ENCODE measurements around the gene VKORC1. TPM values are rescaled to one million over a fixed set of nuclear protein-coding genes. Genes with fewer than 3 reads are reported as not detected.

Gene VKORC1
- total and polyA plus RNA-seq, 4 donors: 29.9 to 519 (median 263) TPM

DNA sequence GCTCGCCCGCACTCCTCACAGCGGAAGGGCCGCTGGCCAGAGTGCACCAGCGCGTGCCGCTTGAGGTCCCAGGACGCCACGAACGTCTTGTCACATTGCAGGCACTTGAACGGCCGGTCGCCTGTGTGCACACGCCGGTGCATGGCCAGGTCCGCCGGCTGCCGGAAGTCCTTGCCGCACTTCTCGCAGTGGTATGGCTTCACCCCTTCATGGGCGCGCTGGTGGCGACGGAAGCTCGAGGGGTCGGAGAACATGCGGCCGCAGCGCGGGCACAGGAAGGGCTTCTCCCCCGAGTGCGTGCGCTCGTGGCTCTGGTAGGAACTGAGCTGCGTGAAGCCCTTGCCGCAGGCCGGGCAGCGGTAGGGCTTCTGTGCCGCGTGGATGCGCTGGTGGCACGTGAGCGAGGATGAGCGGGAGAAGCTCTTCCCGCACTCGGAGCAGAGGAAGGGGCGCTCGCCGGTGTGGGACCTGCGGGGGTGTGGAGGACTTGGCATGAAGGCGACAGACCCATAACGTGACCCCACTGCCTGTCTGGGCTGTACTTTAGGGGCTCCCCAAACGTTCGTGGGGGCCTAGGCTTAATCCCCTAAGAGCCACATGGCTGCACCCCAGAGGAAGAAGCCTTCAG is 32.7 kb downstream of the VKORC1 start:
- no peaks in the 10 kb centered on the region for H3K27me3 ChIP-seq (ENCODE audit: control insufficient read depth in 4 of 4, insufficient read depth in 4 of 4, low read length in 3 of 4)
- TF ChIP-seq JUND (IDR thresholded peaks at IDR 0.05) (no peak), NR2F2 (IDR thresholded peaks at IDR 0.05) (no peak), RAD21 (IDR thresholded peaks at IDR 0.05) (no peak), HNF4A (conservative IDR thresholded peaks at IDR 0.05) (no peak), HNF4G (IDR thresholded peaks at IDR 0.05) (no peak)
- TF ChIP-seq, protein P1, sequence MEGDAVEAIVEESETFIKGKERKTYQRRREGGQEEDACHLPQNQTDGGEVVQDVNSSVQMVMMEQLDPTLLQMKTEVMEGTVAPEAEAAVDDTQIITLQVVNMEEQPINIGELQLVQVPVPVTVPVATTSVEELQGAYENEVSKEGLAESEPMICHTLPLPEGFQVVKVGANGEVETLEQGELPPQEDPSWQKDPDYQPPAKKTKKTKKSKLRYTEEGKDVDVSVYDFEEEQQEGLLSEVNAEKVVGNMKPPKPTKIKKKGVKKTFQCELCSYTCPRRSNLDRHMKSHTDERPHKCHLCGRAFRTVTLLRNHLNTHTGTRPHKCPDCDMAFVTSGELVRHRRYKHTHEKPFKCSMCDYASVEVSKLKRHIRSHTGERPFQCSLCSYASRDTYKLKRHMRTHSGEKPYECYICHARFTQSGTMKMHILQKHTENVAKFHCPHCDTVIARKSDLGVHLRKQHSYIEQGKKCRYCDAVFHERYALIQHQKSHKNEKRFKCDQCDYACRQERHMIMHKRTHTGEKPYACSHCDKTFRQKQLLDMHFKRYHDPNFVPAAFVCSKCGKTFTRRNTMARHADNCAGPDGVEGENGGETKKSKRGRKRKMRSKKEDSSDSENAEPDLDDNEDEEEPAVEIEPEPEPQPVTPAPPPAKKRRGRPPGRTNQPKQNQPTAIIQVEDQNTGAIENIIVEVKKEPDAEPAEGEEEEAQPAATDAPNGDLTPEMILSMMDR (IDR thresholded peaks at IDR 0.05; ENCODE audit: low read depth, low read length, missing input control): no peak
- TF ChIP-seq, protein P2, sequence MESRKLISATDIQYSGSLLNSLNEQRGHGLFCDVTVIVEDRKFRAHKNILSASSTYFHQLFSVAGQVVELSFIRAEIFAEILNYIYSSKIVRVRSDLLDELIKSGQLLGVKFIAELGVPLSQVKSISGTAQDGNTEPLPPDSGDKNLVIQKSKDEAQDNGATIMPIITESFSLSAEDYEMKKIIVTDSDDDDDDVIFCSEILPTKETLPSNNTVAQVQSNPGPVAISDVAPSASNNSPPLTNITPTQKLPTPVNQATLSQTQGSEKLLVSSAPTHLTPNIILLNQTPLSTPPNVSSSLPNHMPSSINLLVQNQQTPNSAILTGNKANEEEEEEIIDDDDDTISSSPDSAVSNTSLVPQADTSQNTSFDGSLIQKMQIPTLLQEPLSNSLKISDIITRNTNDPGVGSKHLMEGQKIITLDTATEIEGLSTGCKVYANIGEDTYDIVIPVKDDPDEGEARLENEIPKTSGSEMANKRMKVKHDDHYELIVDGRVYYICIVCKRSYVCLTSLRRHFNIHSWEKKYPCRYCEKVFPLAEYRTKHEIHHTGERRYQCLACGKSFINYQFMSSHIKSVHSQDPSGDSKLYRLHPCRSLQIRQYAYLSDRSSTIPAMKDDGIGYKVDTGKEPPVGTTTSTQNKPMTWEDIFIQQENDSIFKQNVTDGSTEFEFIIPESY (IDR thresholded peaks at IDR 0.05): no peak
- no peaks in the 10 kb centered on the region for H3K4me1 ChIP-seq (ENCODE audit: control insufficient read depth in 4 of 4, insufficient read depth in 4 of 4, low read length in 3 of 4)
- DNase-seq (ENCODE audit: low spot score): no peak
- WGBS: 97% methylated on average over 54 of the region's 54 CpGs
- H3K4me3 ChIP-seq (ENCODE audit: low read depth in 1 of 3, low read length in 3 of 3): no peak overlapping the region
- no peak overlapping the region for H3K27ac ChIP-seq (ENCODE audit: low read depth in 1 of 2, low read length in 2 of 2)
- H3K36me3 ChIP-seq (ENCODE audit: control insufficient read depth in 4 of 4, insufficient read depth in 3 of 4, low read depth in 1 of 4, low read length in 3 of 4): peaks cover 0 to 14% (median 7%) of the 10 kb centered on the region in 4 donors
- H3K9me3 ChIP-seq (ENCODE audit: control insufficient read depth in 4 of 4, low read length in 3 of 4): no peaks in the 10 kb centered on the region
- H3K9ac ChIP-seq (ENCODE audit: low read depth in 1 of 2, low read length in 2 of 2): no peak overlapping the region

DNA sequence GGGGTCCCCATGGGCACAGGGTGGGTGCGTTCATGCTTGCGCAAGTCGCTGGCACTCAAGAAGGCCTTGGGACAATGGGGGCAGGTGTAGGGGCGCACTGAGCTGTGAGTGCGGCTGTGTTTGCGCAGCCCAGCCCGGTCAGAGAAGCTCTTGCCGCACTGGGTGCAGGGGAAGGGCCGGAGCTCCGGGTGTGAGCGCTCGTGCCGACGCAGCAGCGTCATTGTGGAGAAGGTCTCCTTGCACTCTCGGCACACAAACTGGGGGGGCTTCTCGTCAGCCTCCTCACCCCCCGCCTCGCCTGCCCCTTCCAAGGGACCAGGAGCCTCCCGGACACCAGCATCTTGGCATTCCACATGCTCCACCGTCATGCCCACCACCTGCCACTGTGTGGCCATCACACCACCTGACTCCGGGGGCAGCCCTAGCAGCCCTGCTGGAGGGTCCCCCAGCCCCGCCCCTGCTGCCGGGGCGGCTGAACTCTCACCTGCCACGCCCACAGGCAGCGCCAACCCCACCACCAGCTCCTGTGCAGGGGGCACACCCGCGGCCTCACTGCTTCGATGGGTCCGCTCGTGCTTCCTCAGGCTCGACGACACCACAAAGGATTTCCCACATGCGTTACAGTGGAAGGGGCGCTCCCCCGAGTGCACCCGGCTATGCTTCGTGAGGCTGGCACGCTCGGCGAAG is 33.3 kb downstream of the VKORC1 start:
- Histone ChIP-seq H3K27ac (ENCODE audit: low read depth in 1 of 2, low read length in 2 of 2) (no peak overlapping the region), H3K36me3 (ENCODE audit: control insufficient read depth in 4 of 4, insufficient read depth in 3 of 4, low read depth in 1 of 4, low read length in 3 of 4) (peaks cover 0 to 14% (median 7%) of the 10 kb centered on the region in 4 donors), H3K4me1 (ENCODE audit: control insufficient read depth in 4 of 4, insufficient read depth in 4 of 4, low read length in 3 of 4) (no peaks in the 10 kb centered on the region), H3K4me3 (ENCODE audit: low read depth in 1 of 3, low read length in 3 of 3) (no peak overlapping the region), H3K9me3 (ENCODE audit: control insufficient read depth in 4 of 4, low read length in 3 of 4) (no peaks in the 10 kb centered on the region), H3K9ac (ENCODE audit: low read depth in 1 of 2, low read length in 2 of 2) (no peak overlapping the region), H3K27me3 (ENCODE audit: control insufficient read depth in 4 of 4, insufficient read depth in 4 of 4, low read length in 3 of 4) (no peaks in the 10 kb centered on the region)
- no peak for DNase-seq (ENCODE audit: low spot score)
- TF ChIP-seq GABPA (IDR thresholded peaks at IDR 0.05 in 1 of 2, conservative IDR thresholded peaks at IDR 0.05 in 1 of 2) (no peak), JUND (IDR thresholded peaks at IDR 0.05) (no peak), SP1 (IDR thresholded peaks at IDR 0.05) (no peak), MAX (IDR thresholded peaks at IDR 0.05) (no peak), FOXA1 (IDR thresholded peaks at IDR 0.05) (no peak), RXRA (IDR thresholded peaks at IDR 0.05) (no peak), TAF1 (conservative IDR thresholded peaks at IDR 0.05) (no peak), NR2F2 (IDR thresholded peaks at IDR 0.05) (no peak), HNF4A (conservative IDR thresholded peaks at IDR 0.05) (no peak), FOXA2 (IDR thresholded peaks at IDR 0.05) (no peak), RAD21 (IDR thresholded peaks at IDR 0.05) (no peak), YY1 (IDR thresholded peaks at IDR 0.05) (no peak), HNF4G (IDR thresholded peaks at IDR 0.05) (no peak), EGR1 (IDR thresholded peaks at IDR 0.05; ENCODE audit: low read depth in 2 of 2) (no peak), ATF3 (IDR thresholded peaks at IDR 0.05) (no peak), REST (IDR thresholded peaks at IDR 0.05) (no peak)
- TF ChIP-seq, protein P1 (IDR thresholded peaks at IDR 0.05; ENCODE audit: low read depth, low read length, missing input control): no peak
- TF ChIP-seq, protein P2 (IDR thresholded peaks at IDR 0.05): no peak
- 98% methylated on average over 42 of the region's 42 CpGs for WGBS

Measured in liver (tissue), 9 donors.